COLO668 (cell line): ENCODE results near the gene POU6F2.
"Not testable (repeated sequence)": the region's sequence is repeated elsewhere in the genome, so short reads cannot be mapped to it uniquely, and the experiment has no call there.

Experiments
- DNase-seq: peaks from one replicate; lab custom pipeline; 2025; ENCODE audit not compliant: unreplicated experiment; lab: John Stamatoyannopoulos, UW

Gene POU6F2

GRCh38 chr7:39299695-39300094 is 322.0 kb downstream of the POU6F2 start:
- no peak for DNase-seq

DNA sequence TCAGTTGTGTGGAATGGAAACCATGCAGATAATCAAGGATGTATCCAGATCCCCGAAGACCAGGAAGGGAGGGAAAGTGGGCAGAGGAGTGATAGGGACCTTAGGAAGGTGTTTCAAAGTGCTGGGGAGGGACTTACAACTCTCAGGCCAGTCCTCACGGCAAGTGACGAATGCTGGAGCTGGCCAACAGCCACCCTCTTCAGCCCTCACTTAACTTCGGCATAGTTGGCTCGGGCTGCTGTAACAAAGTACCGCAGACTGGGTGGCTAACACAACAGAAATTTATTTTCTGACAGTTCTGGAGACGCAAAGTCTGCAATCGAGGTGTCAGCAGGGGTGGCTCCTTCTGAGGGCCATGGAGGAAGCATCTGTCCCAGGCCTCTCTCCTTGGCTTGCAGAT is 322.6 kb downstream of the POU6F2 start:
- DNase-seq: no peak

- DNase-seq: no peak
These were observed 323.8 kb downstream of the POU6F2 start for GRCh38 chr7:39301543-39301942.

DNA sequence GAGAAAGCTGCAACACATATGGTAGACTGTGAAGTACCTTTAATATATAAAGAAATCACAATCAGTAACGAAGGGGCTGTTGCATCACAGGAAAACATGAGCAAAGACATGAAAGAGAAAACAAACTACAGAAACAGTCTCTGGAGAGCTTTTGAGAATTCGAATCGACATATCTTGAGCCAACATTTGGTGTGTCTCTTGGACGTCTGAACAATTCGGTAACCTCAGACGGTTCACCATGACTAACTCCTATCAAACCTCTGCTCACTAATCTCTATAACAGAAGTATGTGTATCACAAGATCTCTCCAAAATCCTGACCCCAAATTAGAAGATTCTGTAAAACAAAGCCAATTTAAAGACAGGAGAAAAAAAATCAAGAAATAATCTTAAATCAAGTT is 326.5 kb downstream of the POU6F2 start:
- no peak for DNase-seq

DNA sequence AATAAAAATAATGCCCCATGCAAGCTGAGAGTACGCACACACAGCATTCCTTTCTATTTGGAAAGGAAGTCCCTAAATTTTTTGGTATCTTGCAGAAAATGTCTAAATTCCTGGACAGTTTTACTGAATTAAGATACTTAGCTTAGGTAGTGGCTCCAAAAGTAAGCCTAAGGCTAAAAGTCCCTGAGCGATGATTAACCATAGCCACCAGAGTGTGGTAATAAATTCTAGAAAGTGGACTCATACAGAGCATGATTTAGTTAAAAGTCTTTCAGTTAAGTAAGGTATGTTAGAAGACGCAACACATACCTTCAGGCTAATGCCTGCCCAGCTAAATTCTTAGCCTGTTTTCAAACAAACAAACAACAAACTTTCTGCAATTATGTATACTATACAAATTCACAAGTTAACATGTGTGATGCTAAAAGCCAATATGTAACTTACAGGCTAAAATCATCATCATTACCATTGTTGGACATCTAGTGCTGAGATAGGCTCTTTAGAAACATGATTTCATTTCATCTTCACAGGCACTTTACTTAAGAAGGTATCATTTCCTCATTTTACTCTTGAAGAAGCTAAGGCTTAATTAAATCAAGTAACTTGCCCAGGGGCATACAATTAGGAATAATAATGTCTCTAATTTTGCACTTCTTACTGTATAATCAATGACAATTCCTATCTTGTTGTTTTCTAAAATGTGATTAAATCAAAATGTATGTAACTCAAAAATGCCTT is 327.1 kb downstream of the POU6F2 start:
- no peak for DNase-seq

- no peak for DNase-seq
These were observed 328.4 kb downstream of the POU6F2 start for GRCh38 chr7:39306016-39306570.

- DNase-seq: no peak
These were observed 333.0 kb downstream of the POU6F2 start for GRCh38 chr7:39310699-39311098.

DNA sequence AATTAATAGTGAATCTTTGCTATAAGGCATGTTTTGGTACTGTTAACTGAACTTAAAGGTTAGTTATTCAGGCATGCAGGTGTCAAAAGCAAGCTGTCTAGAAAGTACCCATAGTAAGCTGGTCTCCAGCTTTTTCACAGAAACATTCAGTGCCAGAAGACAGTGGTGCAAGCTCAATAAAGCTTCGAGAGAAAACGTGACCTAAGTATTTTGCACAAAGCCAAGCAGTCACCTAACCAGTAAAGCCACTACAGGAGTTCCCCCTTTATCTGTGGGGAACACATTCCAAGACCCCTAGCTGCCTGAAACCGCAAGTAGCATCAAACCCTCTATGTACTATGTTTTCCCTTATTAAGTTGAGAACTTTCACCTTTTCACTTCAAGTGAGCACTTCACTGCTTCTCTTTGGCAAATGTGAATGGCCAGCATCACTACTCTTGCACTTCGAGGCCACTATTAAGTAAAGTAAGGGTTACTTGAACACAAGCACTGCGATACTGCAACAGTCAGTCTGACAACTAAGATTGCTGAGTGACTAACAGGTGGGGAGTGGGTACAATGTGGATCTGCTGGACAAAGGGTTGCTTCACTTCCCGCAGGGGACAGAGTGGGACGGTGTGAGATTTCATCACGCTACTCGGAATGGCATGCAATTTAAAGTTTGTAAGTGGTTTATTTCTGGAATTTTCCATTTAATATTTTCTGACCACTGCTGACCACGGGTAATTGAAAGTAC is 334.7 kb downstream of the POU6F2 start:
- DNase-seq: no peak

DNA sequence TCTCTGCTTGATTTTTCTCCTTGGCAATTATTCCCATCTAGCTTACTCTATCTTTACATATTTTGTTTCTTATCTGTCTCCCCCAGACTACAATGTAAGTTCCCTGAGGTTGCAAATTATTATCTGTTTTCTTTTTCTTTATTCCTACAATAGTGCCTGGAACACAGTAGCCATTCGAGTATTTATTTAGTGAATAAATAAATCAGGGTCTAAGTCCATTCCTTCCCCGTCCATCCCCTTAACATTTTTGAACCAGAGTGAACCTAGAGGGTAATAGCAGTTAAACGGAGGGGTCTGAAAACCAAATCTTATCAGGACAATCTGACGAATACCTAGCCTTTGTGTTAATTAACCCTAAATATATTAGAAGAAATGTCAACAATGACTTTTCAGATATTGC is 335.7 kb downstream of the POU6F2 start:
- DNase-seq: no peak

- DNase-seq: no peak
These were observed 336.3 kb downstream of the POU6F2 start for GRCh38 chr7:39313974-39314373.

- no peak for DNase-seq
These were observed 339.4 kb downstream of the POU6F2 start for GRCh38 chr7:39317107-39317506.

DNA sequence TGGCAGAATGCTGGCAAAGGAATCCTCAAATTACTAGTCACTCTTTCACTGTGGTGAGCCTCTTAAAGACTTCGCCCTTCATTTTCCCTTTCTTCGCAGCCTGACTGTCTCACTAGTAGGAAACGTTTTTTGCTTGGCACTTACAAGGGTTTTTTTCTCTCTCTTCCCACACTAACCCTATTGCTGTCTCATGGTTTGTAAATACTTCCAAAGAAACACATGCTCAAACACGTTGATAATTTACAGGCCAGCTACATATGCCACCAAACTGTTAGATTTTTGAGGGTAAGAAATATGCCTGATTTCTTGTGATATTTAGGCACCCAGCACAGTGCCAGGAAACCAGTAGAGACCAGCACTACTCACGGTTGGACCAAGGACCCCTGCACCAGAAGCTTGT is 340.2 kb downstream of the POU6F2 start:
- no peak for DNase-seq

GRCh38 chr7:39321245-39321644 is 343.5 kb downstream of the POU6F2 start:
- no peak for DNase-seq

DNA sequence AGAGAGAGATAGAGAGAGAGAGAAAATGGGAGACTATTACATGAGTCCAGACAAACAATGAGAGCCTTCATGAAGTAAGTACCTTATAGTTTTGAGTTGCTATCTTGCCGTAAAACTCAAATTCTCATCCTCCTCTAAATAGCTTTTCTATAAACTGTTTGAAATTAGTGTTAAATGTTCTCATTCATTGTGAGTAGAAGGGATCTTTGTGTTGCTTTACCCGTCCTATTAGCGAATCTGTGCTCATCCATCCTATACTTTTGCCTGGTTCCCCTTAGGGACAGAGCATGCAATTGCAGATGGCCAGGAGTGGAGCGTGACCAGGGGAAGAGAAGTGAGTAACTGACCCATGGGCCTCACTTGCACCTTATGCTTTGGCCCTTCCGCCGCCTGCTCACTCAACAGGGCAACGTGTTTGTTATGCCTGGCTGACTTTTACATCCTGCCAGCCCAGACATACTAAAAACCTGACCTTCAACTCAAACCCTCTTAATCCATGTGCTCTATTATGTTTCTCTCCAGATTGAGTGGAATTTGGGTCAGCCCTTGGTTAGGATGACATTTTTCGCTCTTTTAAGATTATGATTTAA is 344.3 kb downstream of the POU6F2 start:
- no peak for DNase-seq

DNA sequence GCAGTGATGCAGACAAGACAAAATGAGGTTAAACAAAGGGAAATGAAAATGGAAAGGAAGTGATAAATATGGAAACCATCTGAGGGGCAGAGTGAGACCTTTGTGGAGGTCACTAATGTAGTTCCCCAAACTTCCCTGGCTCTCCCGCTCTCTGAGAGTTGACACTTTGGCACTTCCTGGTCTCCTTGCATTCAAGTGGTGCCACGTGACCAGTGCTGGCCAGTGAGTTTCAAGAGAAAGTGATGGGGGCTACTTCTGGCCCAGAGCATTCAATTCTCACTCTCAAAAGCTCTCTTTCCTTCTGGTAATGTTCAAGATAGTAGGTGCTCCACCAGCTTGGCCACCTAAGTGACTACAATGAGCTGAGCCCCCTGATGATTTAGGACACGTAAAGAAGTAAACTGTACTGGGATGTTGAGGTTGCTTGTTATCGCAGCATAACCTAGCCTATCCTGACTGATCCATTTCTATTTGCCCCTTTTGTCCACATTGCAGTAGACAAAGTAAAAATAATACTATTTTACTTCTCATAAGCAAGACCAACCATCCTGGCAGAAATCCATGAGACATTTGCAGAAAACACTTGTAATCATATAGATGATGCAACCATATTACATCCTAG is 346.5 kb downstream of the POU6F2 start:
- DNase-seq: no peak

- DNase-seq: not testable (repeated sequence)
These were observed 353.9 kb downstream of the POU6F2 start for GRCh38 chr7:39331607-39332006.

- DNase-seq: no peak
These were observed 354.4 kb downstream of the POU6F2 start for GRCh38 chr7:39332142-39332541.

GRCh38 chr7:39333701-39334100 is 356.0 kb downstream of the POU6F2 start:
- DNase-seq: no peak

DNA sequence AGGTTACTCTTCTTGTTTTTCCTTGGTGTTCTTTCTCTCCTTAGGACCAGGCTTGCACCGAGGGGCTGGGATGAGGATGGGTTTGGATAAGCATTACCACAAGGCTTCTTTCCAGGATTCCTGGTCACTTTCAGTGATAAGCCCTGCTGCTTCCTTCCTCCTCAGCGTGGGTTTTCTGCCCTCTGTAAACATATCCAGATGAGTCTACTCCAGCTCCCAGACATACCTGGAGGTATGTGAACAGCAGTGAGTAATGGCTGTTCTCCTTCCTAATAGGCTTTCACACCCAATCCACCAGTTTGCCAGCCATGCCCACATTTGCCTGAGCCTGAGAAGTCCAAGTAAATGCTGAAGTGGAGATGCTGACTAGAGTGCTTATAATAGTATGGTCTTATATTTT is 358.7 kb downstream of the POU6F2 start:
- no peak for DNase-seq

- no peak for DNase-seq
These were observed 361.0 kb downstream of the POU6F2 start for GRCh38 chr7:39338716-39339115.

GRCh38 chr7:39339591-39339990 is 361.9 kb downstream of the POU6F2 start:
- no peak for DNase-seq

DNA sequence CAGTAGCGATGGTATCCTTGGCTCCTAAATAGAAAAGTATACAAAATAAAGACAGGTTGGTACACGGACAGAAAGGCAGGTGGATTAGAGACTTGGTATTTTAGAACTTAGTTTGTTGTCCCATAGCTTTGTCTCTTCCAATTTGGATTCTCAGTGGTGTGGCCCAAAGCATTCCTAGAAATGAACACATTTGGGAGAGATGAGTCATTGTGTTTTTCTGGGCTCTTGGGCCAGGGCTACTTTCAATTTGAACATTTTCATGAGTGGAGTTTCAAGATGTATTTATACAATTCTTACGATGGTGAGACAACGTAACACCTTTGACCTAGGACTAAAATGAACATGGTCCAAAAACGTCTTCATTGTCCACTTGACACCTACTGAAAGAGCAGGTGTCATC is 363.4 kb downstream of the POU6F2 start:
- DNase-seq: no peak
